DND-41 (cell line): ENCODE results near the gene LTBP2.

ENCODE experiments used
- ATAC-seq: fragments of 200-7000 bp; cut with Tn5 transposase; 3 replicates; pipeline ENCODE4 v1.9.1; 2021; ENCODE audit warnings: low read depth; ENCODE audit not compliant: insufficient read depth
- DNase-seq: peaks from one replicate; pipeline ENCODE4 v3.0.0-alpha.2; 2020
- H2AFZ ChIP-seq: 2 replicates; pipeline ENCODE4 v1.6.0; 2012; ENCODE audit warnings: low read depth, low read length
- H3K27ac ChIP-seq: 2 replicates; pipeline ENCODE4 v1.5.1; 2012; ENCODE audit warnings: low read length, inconsistent platforms
- H3K27me3 ChIP-seq: fragments of 200-600 bp; sonication (generic); 2 replicates; pipeline ENCODE4 v1.6.0; 2012; ENCODE audit warnings: low read length, mild to moderate bottlenecking, inconsistent platforms; ENCODE audit not compliant: insufficient read depth, poor library complexity
- H3K36me3 ChIP-seq: 2 replicates; pipeline ENCODE4 v1.5.1; 2012; ENCODE audit warnings: low read length, inconsistent platforms; ENCODE audit not compliant: insufficient read depth
- H3K4me1 ChIP-seq: 2 replicates; pipeline ENCODE4 v1.5.1; 2012; ENCODE audit warnings: mild to moderate bottlenecking, low read length; ENCODE audit not compliant: insufficient read depth
- H3K4me2 ChIP-seq: 2 replicates; pipeline ENCODE4 v1.6.0; 2012; ENCODE audit warnings: mild to moderate bottlenecking, moderate library complexity, low read length, inconsistent platforms; ENCODE audit not compliant: insufficient read depth
- H3K4me3 ChIP-seq, 2 experiments: fragments of 200-600 bp in 1 of 2; shearing (Covaris generic) in 1 of 2; 2 replicates each; pipeline ENCODE4 v1.5.1; 2012 to 2016; ENCODE audit warnings: inconsistent platforms in 2 of 2, low read length in 2 of 2, mild to moderate bottlenecking in 2 of 2, low read depth in 1 of 2, moderate library complexity in 1 of 2
- H3K79me2 ChIP-seq: 2 replicates; pipeline ENCODE4 v1.6.0; 2012; ENCODE audit warnings: low read length, inconsistent platforms; ENCODE audit not compliant: insufficient read depth
- H3K9ac ChIP-seq: 2 replicates; pipeline ENCODE4 v1.6.0; 2012; ENCODE audit warnings: low read depth, mild to moderate bottlenecking, inconsistent platforms, low read length, moderate library complexity
- H3K9me3 ChIP-seq: 2 replicates; pipeline ENCODE4 v1.5.1; 2012; ENCODE audit warnings: low read length, moderate library complexity, mild to moderate bottlenecking, inconsistent platforms; ENCODE audit not compliant: insufficient read depth, severe bottlenecking
- H4K20me1 ChIP-seq: 2 replicates; pipeline ENCODE4 v1.6.0; 2012; ENCODE audit warnings: low read length; ENCODE audit not compliant: insufficient read depth
- EZH2 ChIP-seq: IDR thresholded peaks from 3 replicates; pipeline ENCODE4 v1.6.1; 2012; ENCODE audit warnings: borderline replicate concordance, low read depth, mild to moderate bottlenecking, moderate library complexity, low read length, inconsistent platforms; ENCODE audit not compliant: severe bottlenecking
- TF ChIP-seq, protein P1 (sequence below): IDR thresholded peaks from 2 replicates; pipeline ENCODE4 v1.5.1; 2012; ENCODE audit warnings: borderline replicate concordance, low read length, moderate library complexity, mild to moderate bottlenecking; ENCODE audit not compliant: poor library complexity, severe bottlenecking; ENCODE audit errors: extremely low read depth

LTBP2 gene

DNA sequence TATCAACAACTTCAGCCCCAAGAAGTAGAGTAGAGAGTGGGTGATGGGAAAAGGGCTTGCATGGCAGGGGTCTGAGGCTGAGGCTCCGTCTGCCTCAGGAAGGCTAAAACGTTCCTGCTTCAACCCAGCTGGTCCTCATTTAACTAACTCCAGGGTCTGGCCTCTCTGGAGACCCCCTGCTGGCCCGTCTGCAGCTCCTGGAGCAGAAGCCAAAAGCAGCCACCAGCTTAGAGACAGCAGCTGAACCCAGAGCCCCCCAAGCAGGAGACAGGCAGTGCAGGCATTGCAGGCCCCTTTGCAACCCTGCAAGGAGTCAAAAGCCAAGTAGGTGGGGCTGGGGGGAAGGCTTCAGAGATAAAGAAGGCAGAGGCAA is 25.1 kb upstream of the LTBP2 start:
- ATAC-seq, result no peak
- no peaks in the 10 kb centered on the region for H3K79me2 ChIP-seq
- H3K9me3 ChIP-seq, result no peaks in the 10 kb centered on the region
- no peak overlapping the region for H2AFZ ChIP-seq
- H3K4me2 ChIP-seq, result no peak overlapping the region
- no peak for TF ChIP-seq EZH2
- TF ChIP-seq, protein P1, sequence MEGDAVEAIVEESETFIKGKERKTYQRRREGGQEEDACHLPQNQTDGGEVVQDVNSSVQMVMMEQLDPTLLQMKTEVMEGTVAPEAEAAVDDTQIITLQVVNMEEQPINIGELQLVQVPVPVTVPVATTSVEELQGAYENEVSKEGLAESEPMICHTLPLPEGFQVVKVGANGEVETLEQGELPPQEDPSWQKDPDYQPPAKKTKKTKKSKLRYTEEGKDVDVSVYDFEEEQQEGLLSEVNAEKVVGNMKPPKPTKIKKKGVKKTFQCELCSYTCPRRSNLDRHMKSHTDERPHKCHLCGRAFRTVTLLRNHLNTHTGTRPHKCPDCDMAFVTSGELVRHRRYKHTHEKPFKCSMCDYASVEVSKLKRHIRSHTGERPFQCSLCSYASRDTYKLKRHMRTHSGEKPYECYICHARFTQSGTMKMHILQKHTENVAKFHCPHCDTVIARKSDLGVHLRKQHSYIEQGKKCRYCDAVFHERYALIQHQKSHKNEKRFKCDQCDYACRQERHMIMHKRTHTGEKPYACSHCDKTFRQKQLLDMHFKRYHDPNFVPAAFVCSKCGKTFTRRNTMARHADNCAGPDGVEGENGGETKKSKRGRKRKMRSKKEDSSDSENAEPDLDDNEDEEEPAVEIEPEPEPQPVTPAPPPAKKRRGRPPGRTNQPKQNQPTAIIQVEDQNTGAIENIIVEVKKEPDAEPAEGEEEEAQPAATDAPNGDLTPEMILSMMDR, result no peak
- DNase-seq, result no peak
- H3K36me3 ChIP-seq, result no peaks in the 10 kb centered on the region
- H4K20me1 ChIP-seq, result 0 out of 2 replicates have a peak, but pooled peaks cover 2% of the 10 kb centered on the region
- no peak overlapping the region for H3K9ac ChIP-seq
- H3K4me1 ChIP-seq, result no peaks in the 10 kb centered on the region
- no peak overlapping the region for H3K4me3 ChIP-seq
- no peaks in the 10 kb centered on the region for H3K27me3 ChIP-seq
- H3K27ac ChIP-seq, result no peak overlapping the region

DNA sequence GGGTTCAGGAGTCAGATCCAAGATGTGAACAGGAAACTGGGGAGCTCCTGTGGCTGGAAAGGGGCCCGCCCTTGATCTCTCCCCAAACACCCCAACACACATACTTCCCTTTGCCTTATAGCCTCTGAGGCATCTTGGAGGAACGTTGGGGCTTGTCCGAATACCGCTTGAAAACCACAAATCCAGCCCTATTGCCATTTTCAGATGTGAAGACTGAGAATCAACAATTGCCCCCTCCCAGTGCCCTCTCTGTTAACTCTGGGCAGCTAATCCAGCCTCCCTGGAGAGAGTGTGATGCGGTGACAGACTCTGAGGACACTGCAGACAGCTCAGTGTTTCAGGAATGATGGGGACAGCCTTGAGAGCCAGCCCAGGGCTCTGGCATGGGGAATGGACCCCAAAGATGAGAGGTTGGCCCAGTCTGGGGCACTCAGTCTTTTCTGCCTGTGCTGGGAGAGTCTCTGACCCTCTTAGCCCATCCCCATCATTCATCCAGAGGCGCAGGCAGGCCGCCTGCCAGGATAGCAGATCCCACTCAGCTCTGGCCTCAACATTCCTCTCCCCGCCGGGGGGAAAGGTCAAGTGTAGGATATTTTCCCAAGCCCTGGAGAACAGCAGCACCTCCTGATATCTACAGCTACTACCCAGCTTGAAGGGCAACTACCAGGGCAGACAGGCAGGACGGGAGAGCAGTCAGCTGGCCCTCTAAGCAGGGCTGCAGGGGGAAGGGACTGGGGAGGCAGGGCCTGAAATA is 24.6 kb upstream of the LTBP2 start:
- Histone ChIP-seq H2AFZ (no peak overlapping the region), H3K36me3 (no peaks in the 10 kb centered on the region), H3K27ac (no peak overlapping the region), H3K4me2 (no peak overlapping the region), H3K4me3 (no peak overlapping the region), H3K4me1 (no peaks in the 10 kb centered on the region), H3K9me3 (no peaks in the 10 kb centered on the region), H3K27me3 (no peaks in the 10 kb centered on the region), H3K9ac (no peak overlapping the region), H4K20me1 (0 out of 2 replicates have a peak, but pooled peaks cover 2% of the 10 kb centered on the region), H3K79me2 (no peaks in the 10 kb centered on the region)
- ATAC-seq (no peak), DNase-seq (no peak)
- TF ChIP-seq, protein P1, result no peak
- no peak for TF ChIP-seq EZH2

DNA sequence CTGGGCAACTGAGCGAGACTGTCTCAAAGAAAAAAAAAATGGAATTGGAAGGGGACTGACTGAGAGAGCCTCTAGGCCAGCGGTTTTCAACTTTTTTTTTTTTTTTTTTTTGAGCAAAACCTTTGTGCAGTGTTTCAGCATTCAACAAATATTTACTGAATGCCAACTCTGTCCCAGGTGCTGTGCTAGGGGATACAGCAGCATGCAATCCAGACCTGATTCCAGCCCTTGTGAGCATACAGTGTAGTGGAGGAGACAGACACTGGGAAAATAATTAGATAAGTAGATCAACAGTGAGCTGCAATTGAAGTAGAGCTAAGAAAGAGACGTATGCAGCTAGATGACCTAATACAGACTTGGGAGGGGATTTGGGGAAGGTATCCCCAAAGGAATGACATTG is 23.8 kb upstream of the LTBP2 start:
- no peak overlapping the region for H3K27ac ChIP-seq

More for the DNA sequence above, 23.8 kb upstream of the LTBP2 start:
- Histone ChIP-seq H2AFZ (no peak overlapping the region), H3K4me2 (no peak overlapping the region), H3K4me3 (no peak overlapping the region), H3K36me3 (no peaks in the 10 kb centered on the region), H3K9me3 (no peaks in the 10 kb centered on the region), H4K20me1 (0 out of 2 replicates have a peak, but pooled peaks cover 2% of the 10 kb centered on the region), H3K27me3 (no peaks in the 10 kb centered on the region), H3K4me1 (no peaks in the 10 kb centered on the region), H3K9ac (no peak overlapping the region), H3K79me2 (no peaks in the 10 kb centered on the region)
- no peak for TF ChIP-seq EZH2
- TF ChIP-seq, protein P1, result no peak
- ATAC-seq (no peak), DNase-seq (no peak)
